Activated CD4-positive, alpha-beta T cell treated with anti-CD3 and anti-CD28 coated beads for 24 hours (primary cell): ENCODE results near the gene DCTN4.
A peak's percentile ranks its signal among the peaks of the same experiment; 100 is the strongest.

Experiments
- DNase-seq, 2 donors: peaks; one replicate each; pipeline ENCODE4 v3.0.0-alpha.2; 2020; ENCODE audit warnings: low read depth in 2 of 2

Gene DCTN4

DNA sequence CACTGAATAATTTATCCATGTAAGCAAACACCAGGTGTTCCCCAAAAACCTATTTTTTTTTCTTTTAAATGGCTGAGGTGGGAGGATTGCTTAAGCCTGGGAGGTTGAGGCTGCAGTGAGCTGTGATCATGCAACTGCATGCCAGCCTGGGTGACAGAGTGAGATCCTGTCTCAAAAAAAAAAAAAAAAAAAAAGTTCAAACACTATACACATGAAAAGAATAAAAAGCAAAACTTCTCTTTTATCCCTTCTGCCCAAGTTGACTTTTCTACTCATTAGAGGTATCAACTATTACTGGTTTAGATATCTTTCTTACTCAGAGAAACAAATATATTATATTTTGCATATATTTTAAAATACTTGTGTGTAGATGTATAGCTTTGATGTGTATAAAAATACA, 17.8 kb downstream of the DCTN4 start:
- no peak for DNase-seq

DNA sequence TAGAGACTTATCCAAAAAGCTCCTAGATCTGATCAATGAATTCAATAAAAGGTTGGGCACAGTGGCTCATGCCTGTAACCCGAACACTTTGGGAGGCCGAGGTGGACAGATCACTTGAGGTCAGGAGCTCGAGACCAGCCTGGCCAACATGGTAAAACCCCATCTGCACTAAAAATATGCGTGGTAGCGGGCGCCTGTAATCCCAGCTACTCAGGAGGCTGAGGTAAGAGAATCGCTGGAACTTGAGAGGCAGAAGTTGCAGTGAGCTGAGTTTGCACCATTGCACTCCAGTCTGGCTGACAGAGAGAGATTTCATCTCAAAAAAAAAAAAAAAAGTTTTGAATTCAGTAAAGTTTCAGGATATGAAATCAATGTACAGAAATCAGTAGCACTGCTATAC, 20.0 kb downstream of the DCTN4 start:
- no peak for DNase-seq

- DNase-seq = no peak
Measured at GRCh38 chr5:150734579-150735384, 24.0 kb downstream of the DCTN4 start.

DNA sequence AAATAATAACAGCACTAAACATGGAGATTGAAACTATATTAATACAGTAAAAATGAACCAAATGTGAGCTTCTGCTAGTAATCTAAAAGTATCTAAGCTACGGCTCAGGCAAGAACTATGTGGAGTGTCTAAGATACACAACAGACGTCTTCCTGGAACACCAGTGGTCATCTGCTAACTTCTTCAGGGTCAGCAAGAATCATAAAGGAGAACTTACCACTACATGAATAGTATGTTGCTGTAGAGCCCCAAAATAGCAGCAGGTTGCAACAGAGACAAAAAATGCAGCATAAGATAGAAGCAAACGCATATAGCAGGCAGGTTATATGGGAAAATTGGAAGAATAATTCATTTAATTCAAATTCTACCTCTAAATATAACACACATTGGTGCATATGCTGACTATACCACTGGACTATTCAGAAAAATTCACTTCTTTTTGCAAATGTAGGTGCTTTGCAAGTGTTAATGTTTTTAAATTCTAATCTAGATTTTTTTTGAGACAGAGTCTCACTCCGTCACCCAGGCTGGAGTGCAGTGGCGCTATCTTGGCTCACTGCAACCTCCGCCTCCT, 27.1 kb downstream of the DCTN4 start:
- no peak for DNase-seq

- DNase-seq = no peak
Measured at GRCh38 chr5:150729859-150730258, 29.0 kb downstream of the DCTN4 start.

- DNase-seq = no peak
Measured at GRCh38 chr5:150723845-150724244, 35.0 kb downstream of the DCTN4 start.

DNA sequence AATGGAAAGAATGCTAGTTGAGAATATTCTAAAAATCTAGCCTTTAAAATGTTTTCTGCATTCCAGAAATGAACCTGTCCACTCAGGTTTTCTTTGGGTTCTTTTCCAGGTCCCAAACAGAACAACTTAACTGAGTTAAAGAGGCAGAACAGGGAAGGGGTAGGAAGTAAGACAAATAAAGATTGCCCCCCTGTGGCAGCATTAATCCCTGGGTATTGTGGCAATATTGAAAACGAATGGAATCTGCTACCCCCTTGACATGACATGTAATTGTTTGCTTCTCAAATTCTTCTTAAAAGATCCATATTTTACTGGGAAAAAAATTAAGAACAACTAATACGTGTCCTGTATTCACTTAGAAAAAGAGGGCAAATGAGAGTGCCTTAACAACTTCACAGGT, 48.7 kb downstream of the DCTN4 start:
- no peak for DNase-seq

GRCh38 chr5:150706776-150707390, 51.9 kb downstream of the DCTN4 start:
- DNase-seq = no peak

- no peak for DNase-seq
Measured at GRCh38 chr5:150703762-150704161, 55.1 kb downstream of the DCTN4 start.

GRCh38 chr5:150700594-150701377, 58.0 kb downstream of the DCTN4 start, which contains the start of gene RBM22:
Gene RBM22, minus strand, starts transcription at chr5:150701062. Its CDS starts 77 bp downstream, at chr5:150700985.
- DNase-seq = peak; percentile 78 to 84

DNA sequence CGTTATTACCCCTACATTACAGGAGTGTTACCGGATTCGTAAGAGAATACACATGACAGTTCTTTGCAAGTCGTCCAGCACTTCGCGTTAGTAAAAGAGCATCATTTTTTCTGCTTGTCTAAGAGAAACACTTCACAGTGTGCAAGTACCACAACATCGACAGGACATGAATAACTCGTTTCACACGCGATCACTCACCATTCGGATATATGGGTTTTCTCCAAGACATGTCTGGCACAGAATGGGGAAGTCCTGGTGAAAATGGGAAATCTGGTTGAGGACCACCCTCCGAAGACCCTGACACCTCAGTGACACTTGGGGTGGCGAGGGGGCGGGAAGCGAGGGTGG, 58.6 kb downstream of the DCTN4 start:
- DNase-seq = no peak

GRCh38 chr5:150694612-150695011, 64.2 kb downstream of the DCTN4 start:
- no peak for DNase-seq

DNA sequence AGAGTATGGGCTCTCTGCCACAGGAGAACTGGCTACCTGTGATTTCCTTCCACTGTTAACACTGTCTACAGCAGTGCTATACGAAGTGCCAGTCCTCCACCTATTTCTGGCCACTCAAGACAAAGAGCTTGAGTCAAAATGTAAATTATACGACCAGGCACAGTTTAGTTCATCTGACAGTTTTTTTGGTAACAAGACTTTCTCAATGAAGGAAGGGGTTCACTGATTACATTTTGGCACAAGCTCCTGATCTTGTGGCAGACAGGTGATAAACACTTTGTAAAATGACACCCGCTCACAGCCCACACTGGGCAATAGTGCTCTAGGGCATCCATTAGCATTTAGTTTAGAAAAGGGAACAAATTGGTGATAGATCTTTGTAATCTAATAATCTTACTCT, 66.5 kb downstream of the DCTN4 start:
- DNase-seq = no peak

- DNase-seq = no peak
Measured at GRCh38 chr5:150690760-150691159, 68.1 kb downstream of the DCTN4 start.

DNA sequence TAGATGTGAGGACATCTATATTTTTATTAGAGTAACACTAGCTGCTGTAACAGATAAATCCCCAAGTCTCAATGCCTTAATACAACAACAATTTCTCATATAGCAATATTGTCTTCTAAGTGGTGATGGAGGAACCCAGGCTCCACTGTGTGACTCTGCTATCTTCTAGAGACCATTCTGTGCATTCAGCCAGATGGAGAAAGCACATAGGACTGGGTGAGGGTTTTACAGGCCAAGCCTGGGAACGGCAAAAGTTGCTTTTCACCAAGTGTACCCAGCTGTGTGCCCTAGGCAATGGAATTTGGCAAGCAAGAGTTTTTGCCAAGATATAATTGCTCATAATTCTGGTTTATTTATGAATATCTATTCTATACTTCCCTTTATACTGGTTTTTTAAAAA, 69.7 kb downstream of the DCTN4 start:
- DNase-seq = no peak

DNA sequence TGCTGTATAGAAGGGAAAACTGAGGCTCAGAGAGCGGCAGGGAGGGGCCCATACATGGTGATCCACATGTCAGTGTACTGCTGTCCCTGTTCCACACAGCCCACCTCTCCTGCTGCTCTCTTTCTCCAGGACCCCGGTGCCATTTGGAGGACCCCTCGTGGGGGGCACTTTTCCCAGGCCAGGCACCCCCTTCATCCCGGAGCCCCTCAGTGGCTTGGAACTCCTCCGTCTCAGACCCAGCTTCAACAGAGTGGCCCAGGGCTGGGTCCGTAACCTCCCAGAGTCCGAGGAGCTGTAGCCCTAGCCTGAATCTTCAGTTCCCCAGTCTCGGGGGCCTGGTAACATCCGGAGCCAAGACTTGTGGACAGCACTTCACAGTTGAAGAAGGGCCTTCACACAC, 82.2 kb downstream of the DCTN4 start:
- DNase-seq = no peak

DNA sequence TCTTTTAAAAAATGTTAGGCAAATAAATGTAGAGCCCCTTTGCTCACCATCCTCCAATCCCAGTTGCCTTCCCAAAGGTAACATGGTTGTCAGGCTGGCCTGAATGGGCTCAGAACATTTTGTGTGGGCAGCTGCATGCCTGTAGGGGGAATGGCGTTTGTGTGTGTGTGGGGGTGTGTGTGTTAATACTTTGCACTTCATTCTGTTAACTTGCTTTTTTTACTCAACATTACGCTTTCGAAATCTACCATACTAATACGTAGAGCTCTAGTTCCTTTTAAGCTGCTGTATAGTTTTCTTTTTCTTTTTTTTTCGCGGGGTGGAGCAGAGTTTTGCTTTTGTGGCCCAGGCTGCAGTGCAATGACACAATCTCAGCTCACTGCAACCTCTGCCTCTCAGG, 83.7 kb downstream of the DCTN4 start:
- no peak for DNase-seq

- no peak for DNase-seq
Measured at GRCh38 chr5:150674341-150674821, 84.4 kb downstream of the DCTN4 start.

DNA sequence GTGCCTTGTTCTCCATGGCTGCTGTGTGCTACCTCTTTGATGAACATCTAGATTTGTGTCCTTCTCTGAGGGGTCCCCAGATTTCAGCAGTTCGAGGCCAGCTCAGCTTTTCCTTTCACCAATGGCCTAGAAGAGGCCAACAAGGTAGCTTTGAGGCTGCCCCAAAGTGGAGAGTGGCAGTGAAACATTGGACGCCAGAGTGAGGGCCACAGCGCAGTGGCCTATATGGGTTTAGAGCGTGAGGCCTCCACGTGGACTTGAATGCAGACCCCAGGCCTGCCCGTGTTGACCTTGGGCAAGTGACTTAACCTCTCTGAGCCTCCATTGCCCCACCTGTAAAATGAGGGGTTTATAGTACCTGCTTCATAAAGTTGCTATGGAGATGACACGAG, 85.9 kb downstream of the DCTN4 start:
- no peak for DNase-seq

- no peak for DNase-seq
Measured at GRCh38 chr5:150672237-150672883, 86.5 kb downstream of the DCTN4 start.

DNA sequence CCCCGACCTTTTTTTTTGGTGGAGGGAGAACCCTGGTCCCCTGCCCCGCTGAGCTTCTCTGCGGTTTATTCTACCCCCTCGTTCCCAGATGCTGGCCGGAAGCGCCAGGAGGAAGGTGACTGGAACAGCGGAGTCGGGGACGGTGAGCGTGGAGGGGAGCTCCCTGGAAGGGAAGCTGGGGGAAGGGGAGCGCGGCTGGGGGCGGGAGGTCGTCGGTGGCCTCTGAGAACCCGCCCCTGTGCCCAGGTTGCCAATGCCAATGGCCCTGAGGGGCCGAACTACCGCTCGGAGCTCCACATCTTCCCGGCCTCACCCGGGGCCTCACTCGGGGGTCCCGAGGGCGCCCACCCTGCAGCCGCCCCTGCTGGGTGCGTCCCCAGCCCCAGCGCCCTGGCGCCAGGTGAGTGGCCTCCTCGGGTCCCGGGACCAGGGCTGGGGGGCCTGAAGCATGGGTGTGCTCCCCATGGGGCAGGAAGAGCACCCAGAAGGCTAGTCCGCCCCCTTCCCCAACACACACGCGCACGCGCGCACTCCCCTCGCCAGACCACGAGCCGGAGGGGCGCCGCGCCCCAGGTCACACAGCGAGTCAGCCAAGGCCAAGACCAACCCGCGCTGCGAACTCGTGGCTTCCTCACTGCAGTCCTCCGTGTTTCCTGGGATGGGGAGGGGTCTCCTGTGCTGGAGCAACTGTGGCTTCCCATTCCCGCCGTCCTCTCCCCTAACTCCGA, 87.1 kb downstream of the DCTN4 start:
- no peak for DNase-seq
